HepG2 (cell line): ENCODE data around the gene IL32. TPM values are rescaled to one million over a fixed set of nuclear protein-coding genes. Genes with fewer than 3 reads are reported as not detected.
A peak's percentile ranks its signal among the peaks of the same experiment; 100 is the strongest.

Experiments
- ATAC-seq: fragments of 200-7000 bp; cut with Tn5 transposase; 3 replicates; pipeline ENCODE4 v1.9.1; 2020; ENCODE audit warnings: mild to moderate bottlenecking, moderate library complexity
- BruUV-seq: library from RNA; stranded (reverse); fragments of 400-500 nt; replicated peaks from 2 replicates; lab custom pipeline; 2021; lab: Mats Ljungman, UMichigan
- CTCF ChIA-PET: fragments of 300-600 bp; formaldehyde crosslinking; extraction: SDS; loops from one replicate; lab custom pipeline; 2021; ENCODE audit warnings: low total read pairs, inconsistent platforms, low intra/inter-chr PET ratio; lab: Yijun Ruan, JAX
- POLR2A ChIA-PET: fragments of 350-600 bp; sonication (Branson Sonifier 250); formaldehyde crosslinking; loops from one replicate; lab custom pipeline; 2020; ENCODE audit warnings: antibody characterized with exemption, inconsistent platforms; lab: Yijun Ruan, JAX
- DNase-seq: peaks from one replicate; pipeline ENCODE4 v3.0.0-alpha.2; 2015; ENCODE audit warnings: low spot score
- FAIRE-seq: peaks from 3 replicates; lab custom pipeline; 2011; peaks lifted over from hg19 to GRCh38; lab: Jason Lieb, UNC
- H2AFZ ChIP-seq: one replicate; pipeline ENCODE4 v1.6.1; 2011; ENCODE audit warnings: low read length, inconsistent platforms
- H3K27ac ChIP-seq: fragments of 300-600 bp; 3 replicates; pipeline ENCODE4 v1.8.0; 2011; ENCODE audit warnings: mixed run types, mild to moderate bottlenecking, mixed read lengths, low read length, inconsistent platforms; ENCODE audit not compliant: insufficient read depth; ENCODE audit errors: extremely low read length
- H3K27me3 ChIP-seq, 2 experiments: fragments of 200-600 bp in 1 of 2; 2 replicates in 1 of 2; 3 replicates in 1 of 2; pipeline versions ENCODE4 v1.6.0 to v1.8.0; 2011; ENCODE audit warnings: low read length in 2 of 2, mild to moderate bottlenecking in 2 of 2, moderate library complexity in 2 of 2, inconsistent platforms in 1 of 2; ENCODE audit not compliant: insufficient read depth in 2 of 2, control insufficient read depth in 1 of 2
- H3K36me3 ChIP-seq, 2 experiments: fragments of 200-600 bp in 1 of 2; replicated peaks in 1 of 2; 2 replicates in 1 of 2; 3 replicates in 1 of 2; pipeline versions ENCODE4 v1.5.1 to v1.8.0; 2011; ENCODE audit warnings: low read length in 2 of 2, inconsistent platforms in 1 of 2; ENCODE audit not compliant: insufficient read depth in 2 of 2, control insufficient read depth in 1 of 2
- H3K4me1 ChIP-seq: 2 replicates; pipeline ENCODE4 v1.5.1; 2012; ENCODE audit warnings: low read length, inconsistent platforms; ENCODE audit not compliant: insufficient read depth
- H3K4me2 ChIP-seq: 2 replicates; pipeline ENCODE4 v1.6.0; 2011; ENCODE audit warnings: low read depth, low read length, inconsistent platforms
- H3K4me3 ChIP-seq, 3 experiments: fragments of 200-600 bp in 1 of 3; sonication (generic), shearing (Covaris generic) in 1 of 3; replicated peaks in 1 of 3; 2 replicates each; pipeline ENCODE4 v1.5.1; 2011 to 2016; ENCODE audit warnings: low read length in 3 of 3, inconsistent platforms in 2 of 3, low read depth in 2 of 3, mild to moderate bottlenecking in 2 of 3, control low read depth in 1 of 3, mixed read lengths in 1 of 3; ENCODE audit not compliant: insufficient read depth in 1 of 3
- H3K79me2 ChIP-seq: one replicate; pipeline ENCODE4 v1.6.1; 2011; ENCODE audit warnings: low read length, inconsistent platforms; ENCODE audit not compliant: insufficient read depth
- H3K9ac ChIP-seq: 2 replicates; pipeline ENCODE4 v1.6.0; 2011; ENCODE audit warnings: mild to moderate bottlenecking, low read depth, low read length, inconsistent platforms; ENCODE audit not compliant: insufficient read depth
- H3K9me3 ChIP-seq: 2 replicates; pipeline ENCODE4 v1.5.1; 2012; ENCODE audit warnings: mild to moderate bottlenecking, low read length
- H4K20me1 ChIP-seq: 2 replicates; pipeline ENCODE4 v1.6.0; 2011; ENCODE audit warnings: inconsistent platforms, mild to moderate bottlenecking, low read length, moderate library complexity; ENCODE audit not compliant: insufficient read depth
- GABPB1 ChIP-seq: IDR thresholded peaks from 2 replicates; pipeline ENCODE4 v1.6.1; 2016; ENCODE audit warnings: mild to moderate bottlenecking, missing genetic modification reagents, moderate library complexity, missing compliant biosample characterization
- KDM2A ChIP-seq: sonication (generic); formaldehyde crosslinking; IDR thresholded peaks from 2 replicates; pipeline ENCODE4 v1.4.0; 2020; ENCODE audit warnings: low read depth, missing genetic modification reagents, borderline replicate concordance
- MYC ChIP-seq: sonication (generic); formaldehyde crosslinking; IDR thresholded peaks from 2 replicates; pipeline ENCODE4 v1.9.0; 2021; ENCODE audit warnings: missing genetic modification reagents, borderline replicate concordance
- PTBP1 ChIP-seq: fragments of 200-400 bp; formaldehyde crosslinking; IDR thresholded peaks from 2 replicates; pipeline ENCODE4 v1.6.1; 2018; ENCODE audit warnings: low read length, low read depth; ENCODE audit not compliant: poor library complexity, severe bottlenecking
- RCOR2 ChIP-seq: IDR thresholded peaks from 2 replicates; pipeline ENCODE4 v1.6.1; 2016; ENCODE audit warnings: missing biosample characterization, missing genetic modification reagents
- RXRB ChIP-seq: IDR thresholded peaks from 2 replicates; pipeline ENCODE4 v1.6.1; 2016; ENCODE audit warnings: borderline replicate concordance, missing genetic modification reagents, missing compliant biosample characterization
- SALL1 ChIP-seq: sonication (generic); formaldehyde crosslinking; IDR thresholded peaks from 2 replicates; pipeline ENCODE4 v1.8.0; 2022; ENCODE audit warnings: mild to moderate bottlenecking, missing genetic modification reagents
- SOX13 ChIP-seq, 3 experiments: fragments of 450-650 bp in 1 of 3; sonication (generic) in 1 of 3; formaldehyde crosslinking in 1 of 3; IDR thresholded peaks in 2 of 3; conservative IDR thresholded peaks in 1 of 3; 2 replicates each; pipeline versions ENCODE4 v1.5.0 to v1.6.1; 2016 to 2020; ENCODE audit warnings: antibody characterized with exemption in 1 of 3, mild to moderate bottlenecking in 1 of 3, missing compliant biosample characterization in 1 of 3, missing genetic modification reagents in 1 of 3, moderate library complexity in 1 of 3
- ZBTB38 ChIP-seq: sonication (generic); formaldehyde crosslinking; IDR thresholded peaks from 2 replicates; pipeline ENCODE4 v1.5.1; 2020; ENCODE audit warnings: mild to moderate bottlenecking, missing genetic modification reagents
- ZNF180 ChIP-seq: sonication (generic); formaldehyde crosslinking; IDR thresholded peaks from 2 replicates; pipeline ENCODE4 v1.4.0; 2020; ENCODE audit warnings: low read depth, missing genetic modification reagents, borderline replicate concordance
- ZNF260 ChIP-seq: sonication (generic); formaldehyde crosslinking; IDR thresholded peaks from 2 replicates; pipeline ENCODE4 v1.4.0; 2020; ENCODE audit warnings: missing genetic modification reagents, low read depth, mild to moderate bottlenecking, borderline replicate concordance
- ZNF430 ChIP-seq: sonication (generic); formaldehyde crosslinking; IDR thresholded peaks from 2 replicates; pipeline ENCODE4 v1.9.0; 2021; ENCODE audit warnings: mild to moderate bottlenecking, missing genetic modification reagents
- ZSCAN9 ChIP-seq: IDR thresholded peaks from 2 replicates; pipeline ENCODE4 v1.6.1; 2016; ENCODE audit warnings: borderline replicate concordance
- WGBS: methylation state at CpG from one replicate; pipeline ENCODE4 v1.1.6; 2017; ENCODE audit warnings: low lambda C conversion rate; 5-methylcytosine and 5-hydroxymethylcytosine counted together
- in situ Hi-C: cut with HindIII; loops from 2 replicates; pipeline ENCODE4 v1.10.0; 2017; ENCODE audit warnings: low pct_unique_long_range_greater_than_20kb; ENCODE audit not compliant: extremely low pct_ligation_motif_present
- intact Hi-C: fragments of 100-400 bp; cut with micrococcal nuclease; formaldehyde crosslinking; loops from one replicate; pipeline ENCODE4 v1.10.0; 2022; ENCODE audit not compliant: unreplicated experiment
- polyA plus RNA-seq, 8 experiments: library from polyadenylated mRNA; depleted of rRNA in 3 of 8; stranded (reverse) in 7 of 8; unstranded in 1 of 8; fragments of >200 nt; fragmentation: Illumina TruSeq in 4 of 8; extraction: Trizol in 4 of 8; gene quantifications; 2 replicates each; pipeline versions ENCODE4 v1.2.1 to v1.2.3, GENCODE V29; 2011 to 2016; ENCODE audit warnings: low read depth in 4 of 8, missing spikeins in 1 of 8, mixed read lengths in 1 of 8; ENCODE audit not compliant: insufficient read depth in 1 of 8
- total RNA-seq, 5 experiments: library from RNA; depleted of rRNA; stranded (reverse); fragments of >200 nt; fragmentation: Illumina TruSeq; extraction: Trizol; gene quantifications; 2 replicates each; pipeline ENCODE4 v1.2.3, GENCODE V29; 2016; ENCODE audit warnings: low read depth in 1 of 5
- TF ChIP-seq, protein P1 (sequence below): sonication (generic); formaldehyde crosslinking; IDR thresholded peaks from 2 replicates; pipeline ENCODE4 v1.4.0; 2020; ENCODE audit warnings: missing genetic modification reagents, low read depth, mild to moderate bottlenecking, borderline replicate concordance
- TF ChIP-seq, protein P2 (sequence below): sonication (generic); formaldehyde crosslinking; IDR thresholded peaks from 2 replicates; pipeline ENCODE4 v1.4.0; 2020; ENCODE audit warnings: missing genetic modification reagents
- TF ChIP-seq, protein P3 (sequence below): IDR thresholded peaks from 2 replicates; pipeline ENCODE4 v1.6.1; 2012; ENCODE audit warnings: inconsistent platforms
- TF ChIP-seq, protein P4 (sequence below): sonication (generic); formaldehyde crosslinking; IDR thresholded peaks from 2 replicates; pipeline ENCODE4 v1.8.0; 2022; ENCODE audit warnings: mild to moderate bottlenecking, missing genetic modification reagents, borderline replicate concordance
- TF ChIP-seq, protein P5 (sequence below): IDR thresholded peaks from 2 replicates; pipeline ENCODE4 v1.6.1; 2016; ENCODE audit warnings: mild to moderate bottlenecking, missing biosample characterization, missing genetic modification reagents

Gene IL32
- total and polyA plus RNA-seq, 2 of the 13 experiments (the other 11 are each of a cell fraction or from before 2014, with no cell fraction given): 115 to 165 TPM

DNA sequence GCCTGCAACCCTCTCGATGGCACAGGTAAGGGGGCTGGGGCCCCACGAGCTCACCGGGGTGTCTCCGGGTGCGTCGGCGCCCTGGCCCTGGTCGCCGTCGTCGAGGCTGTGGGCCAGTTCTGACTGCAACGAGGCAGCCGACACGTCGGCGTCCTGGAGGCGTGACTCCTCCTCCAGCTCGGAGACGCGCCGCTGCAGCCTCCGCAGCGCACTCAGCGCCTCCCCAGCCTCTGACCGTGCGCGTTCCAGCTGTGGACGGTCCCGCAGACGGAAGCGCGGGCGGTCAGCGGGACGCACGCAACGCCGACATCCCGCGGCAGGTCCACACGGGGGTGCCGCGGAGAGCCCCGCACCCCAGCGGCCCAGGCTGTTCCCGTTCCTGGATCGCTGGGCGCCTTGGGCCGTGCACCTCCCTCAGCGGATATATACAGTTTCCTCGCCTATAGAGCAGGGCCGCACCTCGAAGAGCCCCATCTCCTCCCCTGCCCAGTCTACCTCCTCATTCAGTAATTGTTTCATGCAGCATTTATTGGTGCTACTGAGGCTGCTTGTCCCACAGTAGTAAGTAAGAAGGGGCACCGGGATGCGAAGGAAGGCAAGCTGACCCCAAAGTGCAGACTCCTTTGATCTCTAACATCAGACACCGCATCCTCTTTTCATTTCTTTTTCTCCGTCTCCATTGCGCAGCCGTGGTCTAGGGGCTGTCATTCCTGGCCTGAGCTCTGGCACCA lies 35.8 kb upstream of the IL32 start:
- Histone ChIP-seq H3K4me2 (peak overlapping the region; percentile 75), H3K9me3 (no peaks in the 10 kb centered on the region), H3K27ac (no peak overlapping the region), H3K27me3 (peaks cover 9 to 57% of the 10 kb centered on the region in 2 experiments), H3K4me1 (peaks cover 32% of the 10 kb centered on the region), H3K36me3 (peaks cover 16 to 17% of the 10 kb centered on the region in 2 experiments; a peak in 4 of 5 replicates), H4K20me1 (peaks cover 5% of the 10 kb centered on the region; the same call in 1 of the 2 replicates), H3K9ac (0 out of 2 replicates have a peak overlapping the region, but pooled peaks have one; percentile 26), H2AFZ (no peak overlapping the region), H3K79me2 (no peaks in the 10 kb centered on the region), H3K4me3 (peak overlapping the region; percentile 15 to 61 (median 24); a peak in 5 of 6 replicates)
- intact Hi-C loops: no loop called here
- DNase-seq (no peak), FAIRE-seq (no peak), ATAC-seq (peak; percentile 12)
- no TSS peak for BruUV-seq
- ChIA-PET POLR2A (interaction anchor here (0.8 to 18.8 kb wide), 5 partner anchors 13 to 58 kb away, joined by 3 to 750 read pairs (median 6); partner anchors contain the start of gene CLDN9), CTCF (interaction anchor here (1.4 kb wide), 1 partner anchor 28 kb away, joined by 5 read pairs; no protein-coding TSS in a partner anchor)
- WGBS: 21% methylated on average over 15 of the region's 59 CpGs
- in situ Hi-C loops: no loop called here
- TF ChIP-seq KDM2A (peak; percentile 81; the same call in 1 of the 2 replicates), ZNF260 (CRISPR knock-in tag) (no peak), RXRB (CRISPR knock-in tag) (no peak), ZBTB38 (CRISPR knock-in tag) (0 out of 2 replicates have a peak, but pooled peaks have one; percentile 37), SALL1 (CRISPR knock-in tag) (0 out of 2 replicates have a peak, but pooled peaks have one; percentile 28), GABPB1 (CRISPR knock-in tag) (peak; percentile 27; the same call in 1 of the 2 replicates), ZSCAN9 (CRISPR knock-in tag) (no peak), RCOR2 (CRISPR knock-in tag) (no peak), PTBP1 (no peak), MYC (CRISPR knock-in tag) (no peak), SOX13 (IDR thresholded peaks at IDR 0.05) (no peak), SOX13 (CRISPR knock-in tag; conservative IDR thresholded peaks at IDR 0.05 in 1 of 2, IDR thresholded peaks at IDR 0.05 in 1 of 2) (no peak), ZNF180 (CRISPR knock-in tag) (no peak), ZNF430 (CRISPR knock-in tag) (no peak)
- TF ChIP-seq, protein P1, sequence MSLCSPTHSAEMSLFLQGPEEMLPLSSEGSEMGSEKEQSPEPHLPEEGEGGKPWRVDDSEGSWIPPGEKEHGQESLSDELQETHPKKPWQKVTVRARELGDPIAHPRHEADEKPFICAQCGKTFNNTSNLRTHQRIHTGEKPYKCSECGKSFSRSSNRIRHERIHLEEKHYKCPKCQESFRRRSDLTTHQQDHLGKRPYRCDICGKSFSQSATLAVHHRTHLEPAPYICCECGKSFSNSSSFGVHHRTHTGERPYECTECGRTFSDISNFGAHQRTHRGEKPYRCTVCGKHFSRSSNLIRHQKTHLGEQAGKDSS (CRISPR knock-in tag): no peak
- TF ChIP-seq, protein P2, sequence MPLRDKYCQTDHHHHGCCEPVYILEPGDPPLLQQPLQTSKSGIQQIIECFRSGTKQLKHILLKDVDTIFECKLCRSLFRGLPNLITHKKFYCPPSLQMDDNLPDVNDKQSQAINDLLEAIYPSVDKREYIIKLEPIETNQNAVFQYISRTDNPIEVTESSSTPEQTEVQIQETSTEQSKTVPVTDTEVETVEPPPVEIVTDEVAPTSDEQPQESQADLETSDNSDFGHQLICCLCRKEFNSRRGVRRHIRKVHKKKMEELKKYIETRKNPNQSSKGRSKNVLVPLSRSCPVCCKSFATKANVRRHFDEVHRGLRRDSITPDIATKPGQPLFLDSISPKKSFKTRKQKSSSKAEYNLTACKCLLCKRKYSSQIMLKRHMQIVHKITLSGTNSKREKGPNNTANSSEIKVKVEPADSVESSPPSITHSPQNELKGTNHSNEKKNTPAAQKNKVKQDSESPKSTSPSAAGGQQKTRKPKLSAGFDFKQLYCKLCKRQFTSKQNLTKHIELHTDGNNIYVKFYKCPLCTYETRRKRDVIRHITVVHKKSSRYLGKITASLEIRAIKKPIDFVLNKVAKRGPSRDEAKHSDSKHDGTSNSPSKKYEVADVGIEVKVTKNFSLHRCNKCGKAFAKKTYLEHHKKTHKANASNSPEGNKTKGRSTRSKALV: peak; percentile 86
- TF ChIP-seq, protein P3, sequence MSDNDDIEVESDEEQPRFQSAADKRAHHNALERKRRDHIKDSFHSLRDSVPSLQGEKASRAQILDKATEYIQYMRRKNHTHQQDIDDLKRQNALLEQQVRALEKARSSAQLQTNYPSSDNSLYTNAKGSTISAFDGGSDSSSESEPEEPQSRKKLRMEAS: peak; percentile 76
- TF ChIP-seq, protein P4, sequence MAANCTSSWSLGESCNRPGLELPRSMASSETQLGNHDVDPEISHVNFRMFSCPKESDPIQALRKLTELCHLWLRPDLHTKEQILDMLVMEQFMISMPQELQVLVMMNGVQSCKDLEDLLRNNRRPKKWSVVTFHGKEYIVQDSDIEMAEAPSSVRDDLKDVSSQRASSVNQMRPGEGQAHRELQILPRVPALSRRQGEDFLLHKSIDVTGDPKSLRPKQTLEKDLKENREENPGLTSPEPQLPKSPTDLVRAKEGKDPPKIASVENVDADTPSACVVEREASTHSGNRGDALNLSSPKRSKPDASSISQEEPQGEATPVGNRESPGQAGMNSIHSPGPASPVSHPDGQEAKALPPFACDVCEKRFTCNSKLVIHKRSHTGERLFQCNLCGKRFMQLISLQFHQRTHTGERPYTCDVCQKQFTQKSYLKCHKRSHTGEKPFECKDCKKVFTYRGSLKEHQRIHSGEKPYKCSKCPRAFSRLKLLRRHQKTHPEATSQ: no peak
- TF ChIP-seq, protein P5, sequence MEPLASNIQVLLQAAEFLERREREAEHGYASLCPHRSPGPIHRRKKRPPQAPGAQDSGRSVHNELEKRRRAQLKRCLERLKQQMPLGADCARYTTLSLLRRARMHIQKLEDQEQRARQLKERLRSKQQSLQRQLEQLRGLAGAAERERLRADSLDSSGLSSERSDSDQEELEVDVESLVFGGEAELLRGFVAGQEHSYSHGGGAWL (CRISPR knock-in tag): 0 out of 2 replicates have a peak, but pooled peaks have one; percentile 15
